Neural crest cell (in vitro differentiated cells): ENCODE results near the gene PDE7B. TPM values are rescaled to one million over a fixed set of nuclear protein-coding genes. Genes with fewer than 3 reads are reported as not detected.

Experiments
- DNase-seq: peaks from one replicate; pipeline ENCODE4 v3.0.0; 2021; ENCODE audit warnings: low read depth, mixed read lengths, low spot score
- H3K27ac Mint-ChIP-seq: one replicate; pipeline ENCODE4 v1.8.0; 2021; ENCODE audit warnings: mild to moderate bottlenecking, mixed read lengths; ENCODE audit not compliant: unreplicated experiment
- H3K27me3 Mint-ChIP-seq: 2 replicates; pipeline ENCODE4 v1.8.0; 2021; ENCODE audit warnings: low read depth, mild to moderate bottlenecking, mixed read lengths
- H3K36me3 Mint-ChIP-seq: 2 replicates; pipeline ENCODE4 v1.8.0; 2021; ENCODE audit warnings: low read depth, mild to moderate bottlenecking, mixed read lengths
- H3K4me1 Mint-ChIP-seq: 2 replicates; pipeline ENCODE4 v1.8.0; 2021; ENCODE audit warnings: mixed read lengths
- H3K4me3 Mint-ChIP-seq: one replicate; pipeline ENCODE4 v1.8.0; 2021; ENCODE audit warnings: mild to moderate bottlenecking, mixed read lengths
- H3K9me3 Mint-ChIP-seq: 2 replicates; pipeline ENCODE4 v1.8.0; 2021; ENCODE audit warnings: mixed read lengths
- long read RNA-seq: library from polyadenylated mRNA; unstranded; transcript quantifications from one replicate; pipeline ENCODE4 v2.0.0, GENCODE V29; 2020
- total RNA-seq: library from RNA; stranded (reverse); gene quantifications from 2 replicates; pipeline ENCODE4 v1.2.1, GENCODE V29; 2021
- TF ChIP-seq, protein P1 (sequence below): fragments of 200-600 bp; sonication (generic); conservative IDR thresholded peaks from 2 replicates; pipeline ENCODE4 v1.5.0; 2021; ENCODE audit warnings: antibody characterized with exemption, mild to moderate bottlenecking

PDE7B gene
- total RNA-seq = 0.58 and 0.61 TPM in 2 replicates
- long read RNA-seq, partial matches to known transcripts = 0 of 1 reads
- long read RNA-seq, other reads (novel, unspliced or antisense) = 1 of 1 reads

DNA sequence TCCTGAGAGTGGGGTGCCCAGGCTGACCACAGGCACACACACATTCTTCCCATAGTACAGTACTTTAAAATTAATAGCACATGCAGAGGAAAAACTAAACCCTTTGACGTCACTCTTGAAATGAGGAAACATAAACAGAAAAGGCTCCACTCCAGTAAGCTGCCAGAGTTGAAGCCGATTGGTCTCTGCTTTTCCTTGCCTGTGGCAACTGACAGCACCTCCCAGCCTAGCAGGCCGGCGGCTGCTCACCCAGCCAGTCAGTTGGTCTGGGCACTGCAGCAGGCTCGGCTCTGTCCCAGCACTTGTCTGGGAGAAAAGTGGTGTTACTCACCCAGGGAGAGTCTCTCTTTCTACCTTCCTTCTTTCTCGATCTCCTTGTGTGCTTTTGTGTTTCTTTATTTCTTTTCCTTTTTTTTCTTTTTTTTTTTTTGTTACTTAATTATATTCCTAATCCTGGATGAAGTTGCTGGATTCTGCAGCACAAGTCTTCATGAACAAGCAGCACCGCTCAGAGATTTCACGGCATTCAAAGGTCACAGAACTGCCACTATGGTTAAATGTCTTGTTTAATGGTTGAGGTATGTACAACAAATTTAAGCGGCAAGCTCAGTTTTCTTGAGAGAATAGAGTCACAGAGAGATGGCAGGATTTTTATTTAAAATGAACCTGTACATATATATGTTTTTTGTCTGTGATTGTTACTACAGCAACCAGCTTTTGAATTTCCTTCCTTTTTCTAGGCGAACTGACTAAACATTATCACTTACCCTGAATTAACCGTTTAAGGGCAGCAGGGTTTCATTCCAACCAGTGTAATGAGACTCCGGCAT is at the start of gene PDE7B:
Gene PDE7B, plus strand, starts transcription at position 260 of the 830 bp plus-strand sequence.
- H3K36me3 Mint-ChIP-seq = no peaks in the 10 kb centered on the region
- no peaks in the 10 kb centered on the region for H3K9me3 Mint-ChIP-seq
- TF ChIP-seq, protein P1, sequence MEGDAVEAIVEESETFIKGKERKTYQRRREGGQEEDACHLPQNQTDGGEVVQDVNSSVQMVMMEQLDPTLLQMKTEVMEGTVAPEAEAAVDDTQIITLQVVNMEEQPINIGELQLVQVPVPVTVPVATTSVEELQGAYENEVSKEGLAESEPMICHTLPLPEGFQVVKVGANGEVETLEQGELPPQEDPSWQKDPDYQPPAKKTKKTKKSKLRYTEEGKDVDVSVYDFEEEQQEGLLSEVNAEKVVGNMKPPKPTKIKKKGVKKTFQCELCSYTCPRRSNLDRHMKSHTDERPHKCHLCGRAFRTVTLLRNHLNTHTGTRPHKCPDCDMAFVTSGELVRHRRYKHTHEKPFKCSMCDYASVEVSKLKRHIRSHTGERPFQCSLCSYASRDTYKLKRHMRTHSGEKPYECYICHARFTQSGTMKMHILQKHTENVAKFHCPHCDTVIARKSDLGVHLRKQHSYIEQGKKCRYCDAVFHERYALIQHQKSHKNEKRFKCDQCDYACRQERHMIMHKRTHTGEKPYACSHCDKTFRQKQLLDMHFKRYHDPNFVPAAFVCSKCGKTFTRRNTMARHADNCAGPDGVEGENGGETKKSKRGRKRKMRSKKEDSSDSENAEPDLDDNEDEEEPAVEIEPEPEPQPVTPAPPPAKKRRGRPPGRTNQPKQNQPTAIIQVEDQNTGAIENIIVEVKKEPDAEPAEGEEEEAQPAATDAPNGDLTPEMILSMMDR = no peak
- no peak within 1 kb of the TSS for H3K4me3 Mint-ChIP-seq
- H3K27ac Mint-ChIP-seq = peak within 1 kb of the TSS; percentile 9
- no peaks in the 10 kb centered on the region for H3K27me3 Mint-ChIP-seq
- H3K4me1 Mint-ChIP-seq = peaks cover 31% of the 10 kb centered on the region
- peak; percentile 28 for DNase-seq

DNA sequence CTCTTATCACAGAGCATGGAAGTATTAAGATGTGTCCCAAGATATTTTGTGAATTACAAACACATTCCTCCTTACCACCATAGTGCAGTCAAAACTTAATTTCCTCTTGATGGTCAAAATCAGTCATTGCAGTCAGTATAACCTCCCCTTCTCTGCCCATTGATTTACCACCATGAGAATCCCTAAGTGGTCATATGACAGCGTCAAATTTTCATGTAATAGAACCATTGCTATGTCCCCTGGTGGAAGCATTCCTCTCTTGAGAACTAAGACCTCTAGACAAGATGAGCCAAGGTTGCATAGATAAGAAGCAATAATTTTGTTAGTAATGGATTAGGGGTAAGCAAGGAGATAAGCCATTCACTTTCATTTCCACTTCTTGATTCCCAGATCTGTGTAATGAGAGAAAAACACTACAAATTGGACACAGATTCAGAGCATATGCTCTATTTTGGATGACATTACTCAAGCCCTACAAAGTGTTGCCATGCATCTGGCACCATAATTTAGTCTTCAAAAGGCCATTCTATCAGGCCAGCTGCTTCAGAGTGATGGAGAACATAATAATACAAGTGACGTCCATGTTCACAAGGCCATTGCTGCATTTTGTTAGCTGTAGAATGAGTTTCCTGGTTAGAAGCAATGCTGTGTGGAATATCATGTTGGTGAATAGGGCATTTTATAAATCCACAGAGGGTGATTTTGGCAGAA is 49.6 kb upstream of the PDE7B start:
- TF ChIP-seq, protein P1 = no peak
- H3K36me3 Mint-ChIP-seq = no peaks in the 10 kb centered on the region
- no peak for DNase-seq
- no peaks in the 10 kb centered on the region for H3K9me3 Mint-ChIP-seq
- no peaks in the 10 kb centered on the region for H3K27me3 Mint-ChIP-seq
- no peak overlapping the region for H3K4me3 Mint-ChIP-seq
- no peaks in the 10 kb centered on the region for H3K4me1 Mint-ChIP-seq
- H3K27ac Mint-ChIP-seq = no peak overlapping the region

DNA sequence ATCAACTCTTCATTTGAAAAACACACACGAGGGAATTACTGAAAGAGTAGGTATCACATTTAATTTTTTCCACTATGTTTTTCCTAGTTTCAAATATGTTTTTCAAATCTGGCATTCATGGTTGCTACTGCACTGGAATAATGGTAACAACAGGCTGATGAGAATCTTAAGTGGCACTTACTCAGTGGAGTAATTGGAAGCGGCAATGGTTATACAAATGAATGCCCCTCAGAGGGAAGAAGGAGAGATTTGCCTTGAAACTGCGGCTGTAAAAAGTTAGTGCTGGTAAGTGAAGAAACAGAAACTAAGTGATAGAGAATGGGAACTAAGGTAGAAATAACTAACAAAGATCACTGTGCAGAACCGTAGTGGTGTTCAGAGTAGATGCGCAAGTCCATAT is 41.0 kb upstream of the PDE7B start:
- Mint-ChIP-seq H3K27ac (no peak overlapping the region), H3K27me3 (no peaks in the 10 kb centered on the region), H3K9me3 (peaks cover 5% of the 10 kb centered on the region), H3K4me3 (no peak overlapping the region), H3K36me3 (no peaks in the 10 kb centered on the region), H3K4me1 (peaks cover 28% of the 10 kb centered on the region)
- DNase-seq = no peak
- TF ChIP-seq, protein P1 = no peak

DNA sequence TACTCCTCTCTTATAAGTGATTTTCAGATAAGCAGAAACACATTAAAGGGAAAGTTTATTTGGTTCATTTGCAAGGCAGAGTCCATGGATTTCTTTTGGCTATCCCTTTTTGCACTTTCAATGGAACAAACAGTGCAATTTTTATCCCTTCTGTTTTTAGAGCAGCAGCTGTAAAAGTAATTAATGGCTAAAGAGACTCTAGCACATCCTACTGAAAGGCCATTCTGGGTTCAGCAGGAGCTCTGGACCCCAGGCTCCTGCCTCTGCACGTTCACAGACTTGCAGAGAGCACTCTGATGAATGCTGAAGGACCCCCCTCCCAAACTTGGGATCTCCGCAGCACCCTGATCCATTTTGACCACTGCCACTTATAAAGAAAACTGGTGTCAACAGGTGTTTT is 40.3 kb upstream of the PDE7B start:
- H3K4me3 Mint-ChIP-seq = no peak overlapping the region
- no peak for DNase-seq
- H3K27me3 Mint-ChIP-seq = no peaks in the 10 kb centered on the region
- no peaks in the 10 kb centered on the region for H3K36me3 Mint-ChIP-seq
- no peak overlapping the region for H3K27ac Mint-ChIP-seq
- TF ChIP-seq, protein P1 = no peak
- H3K9me3 Mint-ChIP-seq = peaks cover 5% of the 10 kb centered on the region
- peaks cover 31% of the 10 kb centered on the region for H3K4me1 Mint-ChIP-seq

DNA sequence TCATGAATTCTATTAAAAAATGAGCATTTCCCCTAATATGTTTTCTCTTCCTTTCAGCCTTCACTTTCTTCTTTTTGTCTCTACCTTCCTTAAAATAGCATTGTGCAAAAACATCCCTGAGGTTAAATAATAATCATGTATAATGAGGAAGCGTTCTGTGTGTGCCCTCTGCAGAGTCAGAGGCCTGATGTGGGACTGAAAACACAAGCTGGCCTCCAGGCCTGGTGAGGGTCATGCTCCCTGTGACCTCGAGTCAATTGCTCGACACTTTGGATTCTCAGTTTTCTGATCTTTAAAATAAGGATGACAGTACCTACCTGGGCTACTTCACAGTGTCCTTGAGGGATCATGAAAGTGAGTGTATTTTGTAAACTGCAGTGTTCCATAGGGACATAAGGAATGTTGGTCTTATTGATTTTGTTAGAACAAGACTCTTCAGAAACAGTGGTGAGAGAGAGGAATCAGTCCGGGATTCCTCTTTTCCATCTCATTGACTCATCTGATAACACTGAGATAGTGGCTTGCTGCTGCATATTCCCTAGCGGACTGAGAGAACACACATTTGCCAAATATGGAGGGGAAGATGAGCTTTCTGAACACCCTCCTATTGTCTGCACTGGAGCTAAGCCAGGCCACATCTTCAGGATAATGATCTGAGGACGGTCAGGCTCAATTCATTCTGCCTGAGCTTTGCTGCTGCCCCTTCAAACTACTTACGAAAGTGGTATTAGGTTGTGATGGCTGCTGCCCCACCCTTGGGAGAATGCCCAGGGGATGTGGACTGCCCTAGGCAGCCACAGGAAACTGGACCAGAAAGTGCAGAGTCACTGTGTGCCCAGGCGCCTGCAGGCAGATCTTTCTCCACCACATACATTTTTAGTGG is 39.6 kb upstream of the PDE7B start:
- TF ChIP-seq, protein P1 = no peak
- Mint-ChIP-seq H3K4me3 (no peak overlapping the region), H3K27ac (peak overlapping the region; percentile 70), H3K9me3 (peaks cover 5% of the 10 kb centered on the region), H3K27me3 (no peaks in the 10 kb centered on the region), H3K36me3 (no peaks in the 10 kb centered on the region), H3K4me1 (peaks cover 31% of the 10 kb centered on the region)
- DNase-seq = no peak
